Endometrial microvascular endothelial cells (primary cell): ENCODE data around the gene STC2. TPM values are rescaled to one million over a fixed set of nuclear protein-coding genes. Genes with fewer than 3 reads are reported as not detected.

ENCODE experiments used
- in situ Hi-C: cut with HindIII; loops from 2 replicates; pipeline ENCODE4 v1.10.0; 2017; ENCODE audit warnings: low sequenced_read_pairs, low pct_unique_long_range_greater_than_20kb; ENCODE audit errors: inconsistent ontology term
- total RNA-seq: library from RNA; depleted of rRNA; stranded (reverse); fragments of >200 nt; gene quantifications from one replicate; pipeline ENCODE4 v1.2.3, GENCODE V29; 2015; ENCODE audit errors: inconsistent ontology term

The STC2 gene
- total RNA-seq, 1 donor from 2014 or later: 48.3 TPM

DNA sequence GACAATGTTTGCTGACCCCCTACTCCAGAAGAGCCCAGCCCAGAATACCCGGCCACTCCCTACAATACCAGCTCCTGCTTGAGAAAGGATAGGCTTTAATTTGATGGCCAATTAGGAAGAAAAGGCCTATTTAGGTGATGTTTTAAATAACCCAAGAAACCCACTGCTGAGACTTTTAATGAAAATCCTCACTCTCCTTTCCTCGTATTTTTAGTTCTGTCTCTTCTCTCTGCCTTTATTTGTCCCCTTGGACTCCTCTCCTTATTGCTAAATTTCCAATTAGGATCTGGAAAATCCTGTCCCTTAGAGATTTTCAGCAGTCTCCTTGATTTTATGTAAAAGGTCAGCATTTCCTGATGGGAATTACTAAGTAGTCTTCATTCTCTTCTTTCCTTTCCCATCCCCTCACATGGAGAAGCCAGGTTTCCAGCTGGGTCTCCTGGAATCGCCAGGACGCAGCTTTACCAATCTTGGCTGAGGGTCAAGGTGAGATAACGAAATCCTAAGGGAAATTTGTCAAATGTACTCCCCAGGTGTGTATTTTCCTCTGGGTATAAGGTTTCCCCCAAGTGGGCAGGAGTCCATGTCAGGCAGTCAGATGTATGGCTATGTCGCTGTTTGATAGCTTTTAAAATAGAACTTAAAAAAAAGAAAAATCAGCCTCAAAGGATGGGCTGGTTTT lies 11.7 kb downstream of the STC2 start:
- in situ Hi-C loops: no loop called here

DNA sequence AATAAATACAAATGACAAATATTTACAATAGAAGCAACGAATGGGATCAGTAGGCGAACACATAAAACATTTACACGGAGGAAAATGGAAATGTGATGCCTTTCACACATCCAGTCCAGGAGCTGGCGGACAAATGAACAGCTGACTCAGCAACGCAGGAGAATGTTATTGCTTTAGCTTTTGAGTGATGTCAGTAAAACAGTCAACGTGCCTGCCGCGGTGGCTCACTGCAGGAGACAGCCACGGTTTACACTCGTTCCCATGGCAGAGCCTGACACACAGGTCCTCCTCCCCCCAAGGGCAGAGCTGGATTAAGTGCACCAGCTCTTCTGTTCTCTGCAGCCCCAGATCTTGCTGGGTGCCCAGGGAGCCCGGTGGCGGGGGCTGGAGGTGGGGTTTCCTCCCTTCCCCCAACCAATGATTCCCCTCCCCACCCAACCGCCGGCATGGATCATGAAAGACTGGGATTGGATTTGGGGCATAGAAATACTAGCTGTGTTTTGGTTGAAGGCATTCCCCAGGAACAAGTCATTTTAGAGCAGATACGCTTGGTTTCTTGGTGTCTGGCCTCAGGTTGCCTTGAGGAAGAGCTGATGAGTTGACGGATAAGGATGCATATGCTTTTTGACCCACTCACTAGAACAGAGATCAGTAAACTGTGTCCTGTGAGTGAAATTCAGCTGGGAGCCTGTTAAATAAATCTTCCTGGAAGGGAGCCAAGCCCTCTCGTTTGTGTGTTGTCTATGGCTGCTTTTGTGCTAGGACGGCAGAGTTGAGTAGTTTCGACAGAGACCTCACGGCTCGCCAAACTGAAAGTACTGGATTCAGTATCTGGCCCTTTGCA lies 12.5 kb downstream of the STC2 start:
- in situ Hi-C loops: no loop called here

DNA sequence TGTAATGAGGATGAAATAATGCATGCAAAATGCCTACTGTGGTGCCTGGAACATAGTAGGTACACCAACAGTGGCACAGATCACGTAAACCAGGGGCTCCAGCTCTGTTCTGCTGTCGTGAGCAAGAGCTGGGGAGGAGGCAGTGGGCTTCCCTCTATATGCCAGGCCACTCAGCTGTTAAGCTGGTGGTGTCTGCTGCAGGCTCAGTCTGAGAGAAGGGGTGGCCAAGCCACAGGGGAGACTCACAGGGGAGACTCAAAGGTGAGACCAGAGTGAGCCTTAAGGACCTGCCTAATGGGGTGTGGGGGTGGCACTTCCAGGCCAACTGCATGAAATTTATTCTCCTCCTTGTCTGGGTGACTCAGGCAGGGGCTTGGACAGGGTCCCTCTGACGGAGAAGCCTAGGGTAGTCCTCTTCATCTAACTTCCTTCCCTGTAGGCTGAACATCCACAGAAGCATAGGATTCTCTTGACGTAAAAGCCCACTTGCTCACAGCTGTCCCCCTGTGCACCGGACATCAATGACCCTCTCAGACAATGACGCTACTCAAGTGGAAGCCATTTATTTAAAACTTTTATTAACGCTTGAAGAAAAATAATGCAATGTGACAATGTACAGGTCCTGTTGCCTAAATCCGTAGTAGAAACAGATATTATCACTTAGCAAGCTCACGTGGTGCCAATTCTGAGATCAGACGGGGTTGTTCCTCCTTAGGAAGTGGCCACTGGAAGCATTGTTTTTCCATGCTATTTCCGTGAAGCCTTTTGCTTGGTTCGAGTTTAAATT lies 13.9 kb downstream of the STC2 start:
- in situ Hi-C loops: no loop called here

DNA sequence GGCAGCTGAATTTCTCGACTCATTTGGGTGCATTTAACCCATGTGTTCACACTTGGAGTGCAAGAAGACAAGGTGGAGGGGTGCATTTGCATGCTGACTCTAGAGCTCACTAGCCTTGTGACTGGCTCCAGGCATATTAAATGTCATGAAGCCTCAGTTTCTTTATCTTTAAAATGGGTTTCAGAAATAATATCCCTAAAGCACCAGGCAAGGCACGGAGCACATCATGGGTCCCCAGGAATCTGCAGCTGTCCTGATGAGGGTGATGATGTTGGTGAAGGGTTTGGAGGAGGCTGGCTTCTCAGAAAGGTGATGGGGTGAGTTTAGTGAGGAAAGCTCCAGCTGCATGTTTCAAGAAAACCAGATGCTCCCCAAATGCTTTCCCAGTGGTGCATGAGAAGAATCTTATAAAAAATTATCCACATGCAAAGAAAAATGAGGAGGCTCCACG lies 14.8 kb downstream of the STC2 start:
- in situ Hi-C loops: no loop called here

DNA sequence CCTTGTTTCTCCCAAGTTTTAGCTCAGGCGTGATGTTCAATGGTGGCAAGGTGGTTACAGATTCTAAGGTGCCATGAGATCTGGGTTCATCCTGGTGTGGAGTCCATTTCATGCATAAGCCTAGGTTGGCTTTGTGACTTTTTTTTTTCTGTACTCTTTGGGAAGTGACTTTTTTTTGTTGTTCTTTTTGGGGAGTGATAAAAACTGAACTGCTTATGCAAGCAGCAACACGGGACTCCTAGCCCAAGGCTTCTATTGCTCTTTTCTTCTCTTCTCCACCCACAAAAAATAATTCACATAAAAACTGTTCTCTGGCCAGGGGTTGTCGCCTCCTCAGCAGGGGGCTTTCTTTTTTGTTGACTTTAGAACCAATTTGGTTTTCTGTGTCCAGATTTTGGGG lies 15.4 kb downstream of the STC2 start:
- in situ Hi-C loops: no loop called here

DNA sequence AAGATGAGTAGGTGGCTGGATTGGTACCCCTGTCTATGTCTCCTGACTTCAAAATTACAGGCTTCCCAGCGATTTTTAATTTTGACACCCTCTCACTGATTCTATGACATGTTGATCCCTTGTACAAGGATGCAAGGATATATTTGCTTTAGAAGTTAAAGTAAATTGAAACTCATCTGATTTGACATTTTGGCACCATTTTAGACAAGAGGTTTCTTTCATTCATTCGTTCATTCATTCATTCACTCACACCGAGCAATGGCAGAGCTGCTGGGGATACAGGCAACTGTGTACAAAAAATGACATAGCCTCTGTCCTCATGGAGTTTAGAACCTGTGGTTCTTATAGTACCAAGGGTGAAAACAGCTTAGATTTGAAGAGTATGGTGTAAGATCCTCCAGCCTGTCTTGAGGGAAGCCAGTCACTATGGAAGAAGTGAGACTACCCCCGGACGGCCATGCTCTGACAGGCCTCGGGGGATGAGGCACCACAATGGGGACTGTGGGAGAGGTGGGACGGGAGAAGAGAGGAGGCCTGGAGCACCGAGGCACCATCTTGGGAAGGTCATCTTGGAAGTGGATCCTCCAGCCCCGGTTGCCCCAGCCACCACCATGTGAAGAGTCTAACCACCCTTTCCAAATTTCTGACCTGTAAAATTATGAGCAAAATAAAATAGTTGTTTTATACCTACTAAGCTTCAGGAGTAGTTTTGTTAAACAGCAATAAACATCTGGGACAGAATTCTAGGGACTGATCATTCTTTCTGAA lies 16.2 kb downstream of the STC2 start:
- in situ Hi-C loops: no loop called here

DNA sequence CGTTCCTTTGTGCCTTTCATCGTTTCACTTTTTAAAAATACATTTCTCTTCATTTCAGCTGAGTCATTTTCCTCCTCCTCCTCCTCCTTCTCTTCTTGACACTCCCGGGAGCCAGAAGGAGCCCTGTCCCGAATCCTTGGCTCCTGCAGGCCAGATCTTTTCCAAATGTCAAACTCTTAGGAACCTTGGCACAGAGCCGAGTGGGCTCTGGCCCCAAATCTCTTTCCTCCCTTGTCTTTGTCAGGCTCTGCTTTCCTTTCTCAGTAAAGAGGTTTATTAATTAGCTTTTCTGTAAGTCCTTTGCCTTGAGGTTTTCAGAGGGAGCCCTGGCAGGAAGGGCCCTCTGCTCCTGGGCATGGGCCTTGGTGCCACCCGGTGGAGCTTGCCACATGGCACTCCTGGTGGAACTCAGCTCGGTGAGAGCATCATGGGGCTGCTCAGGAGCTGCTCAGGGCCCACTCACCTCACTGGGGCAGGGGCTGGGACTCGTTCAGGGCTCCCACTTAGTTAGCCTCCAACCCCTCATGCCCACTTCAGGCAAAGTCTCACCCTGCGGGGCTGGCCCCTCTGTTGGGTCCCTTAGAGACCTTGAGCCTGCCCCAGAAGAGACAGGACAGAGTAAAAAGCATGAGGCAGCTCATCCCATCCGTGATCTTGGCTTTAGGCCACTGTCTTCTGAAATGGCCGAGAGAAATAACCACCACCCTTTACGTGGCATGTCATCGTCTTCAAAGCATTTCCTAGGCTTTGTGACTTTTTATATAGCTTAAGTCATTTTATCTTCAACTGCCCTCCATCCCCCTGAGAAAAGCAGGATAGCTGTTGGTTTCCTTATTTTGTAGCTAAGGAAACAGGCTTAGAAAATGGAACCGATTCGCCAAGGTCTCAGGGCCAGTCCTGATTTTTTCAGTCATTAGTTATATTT lies 17.1 kb downstream of the STC2 start:
- in situ Hi-C loops: no loop called here

DNA sequence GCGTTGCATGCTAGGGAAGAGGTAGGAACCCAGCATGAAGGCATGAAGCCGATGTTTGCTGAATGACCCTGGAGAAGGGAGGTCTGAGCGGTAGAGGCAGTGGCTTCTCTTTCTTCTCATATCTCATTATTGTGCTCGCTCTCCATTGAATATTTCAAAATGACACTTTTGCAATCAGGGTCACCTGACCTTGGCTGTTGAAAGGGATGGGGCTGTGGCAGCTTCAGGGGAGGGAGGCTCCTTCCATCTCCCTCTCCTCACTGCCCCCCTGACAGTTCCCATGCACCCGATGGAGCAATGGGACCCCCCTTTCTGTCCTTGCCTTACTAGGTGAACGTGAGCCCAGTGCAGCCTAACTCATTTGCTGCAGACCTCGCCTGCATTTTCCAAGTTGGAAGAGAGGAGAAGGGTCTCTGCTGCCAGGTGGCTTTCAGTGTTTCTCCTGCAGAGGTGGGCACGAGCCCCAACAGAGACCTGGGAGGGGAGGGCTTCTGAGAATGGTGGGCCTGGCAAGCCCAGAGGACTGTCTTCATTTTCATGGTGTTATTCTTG lies 17.9 kb downstream of the STC2 start:
- in situ Hi-C loops: no loop called here

DNA sequence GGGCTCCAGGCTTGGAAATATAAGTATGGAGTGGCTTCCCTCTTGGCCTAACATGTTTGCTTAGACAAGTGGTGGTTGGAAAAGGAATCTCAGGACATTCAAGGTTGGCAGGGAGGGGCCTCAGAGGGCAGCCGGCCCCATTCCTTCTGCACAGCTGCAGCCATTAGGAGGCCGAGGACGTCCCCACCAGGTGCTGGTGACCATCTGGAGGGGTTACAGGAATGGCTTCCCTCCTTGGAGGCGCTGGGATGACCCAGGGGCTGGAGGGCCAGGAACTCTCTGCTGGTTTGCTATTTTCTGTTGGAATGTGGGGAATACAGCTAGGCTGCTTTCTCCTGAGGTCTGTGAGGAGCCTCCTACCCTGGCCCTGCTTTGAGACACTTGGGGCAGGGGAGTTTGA lies 18.5 kb downstream of the STC2 start:
- in situ Hi-C loops: no loop called here

DNA sequence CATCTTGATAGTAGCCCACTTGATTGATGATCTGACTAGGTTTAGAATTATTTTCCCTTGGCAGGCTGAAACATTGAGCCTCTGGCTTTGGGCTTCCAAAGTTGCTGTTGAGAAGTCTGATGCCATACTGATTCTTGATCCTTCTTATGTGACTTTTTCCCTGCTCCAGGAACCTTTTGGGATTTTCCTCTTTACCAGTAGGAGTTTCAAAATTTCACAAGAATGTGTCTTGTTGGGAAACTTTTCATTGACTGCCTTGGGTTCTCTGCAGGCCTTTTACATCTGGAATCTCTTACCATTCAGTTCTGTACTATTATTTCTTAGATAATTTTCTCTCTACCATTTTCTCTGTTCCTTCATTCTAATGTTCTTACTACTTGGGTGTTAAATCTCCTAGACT lies 20.0 kb downstream of the STC2 start:
- in situ Hi-C loops: no loop called here

DNA sequence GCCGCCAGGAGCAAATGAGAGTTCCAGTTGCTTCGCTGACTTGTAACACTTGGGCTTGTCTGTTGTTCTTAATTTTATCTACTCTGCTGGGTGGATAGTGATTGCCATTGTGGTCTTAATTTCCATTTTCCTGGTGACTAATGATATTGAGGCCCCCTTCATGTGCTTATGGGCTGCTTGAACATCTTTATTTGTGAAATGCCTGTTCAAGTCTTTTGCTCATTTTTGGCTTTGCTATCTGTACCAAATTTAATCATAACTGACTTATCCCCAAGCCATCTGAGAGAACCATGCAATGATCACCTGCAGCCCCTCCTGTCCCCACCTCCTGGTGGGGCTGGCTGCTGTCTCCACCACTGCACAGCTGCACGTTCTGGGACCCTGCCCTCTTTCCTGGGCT lies 20.5 kb downstream of the STC2 start:
- in situ Hi-C loops: no loop called here

DNA sequence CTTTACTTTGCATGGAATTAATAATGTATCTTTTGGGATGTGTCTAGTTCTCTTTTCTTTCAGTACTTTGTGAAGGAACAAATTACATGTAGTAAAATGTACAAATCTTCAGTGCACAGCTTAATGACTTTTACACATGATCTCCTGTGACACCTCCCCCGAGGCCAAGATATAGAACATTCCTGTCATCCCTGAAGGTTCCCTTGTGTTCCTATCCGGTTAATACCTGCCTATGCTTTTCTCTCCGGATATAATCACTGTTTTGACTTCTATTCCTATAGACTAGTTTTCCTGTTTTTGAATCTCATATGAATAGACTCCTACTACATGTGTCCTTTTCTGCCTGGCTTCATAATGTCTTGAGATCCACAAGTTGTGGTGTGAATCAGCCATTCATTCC lies 21.5 kb downstream of the STC2 start:
- in situ Hi-C loops: no loop called here

DNA sequence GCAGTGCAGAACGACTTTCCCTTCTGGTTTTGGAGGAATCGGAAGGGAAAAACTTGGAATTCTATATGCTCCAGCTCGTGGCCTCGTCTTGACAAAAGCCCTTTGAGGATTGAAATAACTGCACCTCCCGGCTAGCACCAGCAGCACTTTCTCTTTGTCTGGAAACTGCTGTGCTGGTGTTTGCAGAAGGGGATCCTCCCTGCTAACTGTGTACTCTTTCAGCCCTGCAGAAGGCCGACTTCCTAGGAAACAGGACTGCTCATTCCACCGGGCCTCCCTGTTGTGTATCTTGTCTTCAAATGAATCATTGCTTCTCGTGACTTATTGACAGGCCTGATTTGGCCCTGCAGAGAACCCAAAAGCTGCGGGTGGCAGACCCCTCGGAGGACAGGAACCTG lies 23.6 kb downstream of the STC2 start:
- in situ Hi-C loops: no loop called here

DNA sequence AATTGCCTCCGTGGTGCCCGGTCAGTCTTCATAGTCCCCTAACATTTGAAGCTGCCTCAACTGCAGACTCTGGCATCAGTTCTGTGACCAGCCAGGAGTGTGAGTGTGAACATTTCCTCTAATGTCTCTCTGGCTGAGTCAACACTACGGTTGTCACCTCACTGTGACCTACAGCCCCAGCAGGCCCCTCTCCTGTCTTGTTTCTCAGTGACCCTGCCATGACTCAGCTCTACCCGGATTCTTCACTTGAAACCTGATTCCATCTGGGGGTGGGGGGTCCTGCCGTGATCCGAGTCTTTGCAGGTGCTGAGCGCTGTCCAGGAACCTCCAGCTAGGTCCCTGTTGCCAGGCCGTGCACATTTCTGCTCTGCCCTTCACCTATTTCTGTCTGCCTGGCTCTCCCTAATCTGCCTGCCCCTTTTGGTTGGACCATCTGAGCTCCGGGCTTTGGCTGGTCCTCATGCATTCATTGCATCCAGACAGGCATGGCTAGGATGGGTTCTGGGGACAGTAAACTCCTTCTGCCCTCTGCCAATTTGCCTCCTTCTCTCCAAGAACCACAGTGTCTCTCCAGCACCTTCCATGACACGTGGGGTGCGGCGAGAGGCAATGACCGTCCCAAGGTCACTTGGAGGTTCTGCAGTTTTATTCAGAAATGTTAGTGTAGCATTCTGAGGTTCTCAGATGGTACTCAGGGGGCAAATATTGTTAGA lies 24.2 kb downstream of the STC2 start:
- in situ Hi-C loops: no loop called here

DNA sequence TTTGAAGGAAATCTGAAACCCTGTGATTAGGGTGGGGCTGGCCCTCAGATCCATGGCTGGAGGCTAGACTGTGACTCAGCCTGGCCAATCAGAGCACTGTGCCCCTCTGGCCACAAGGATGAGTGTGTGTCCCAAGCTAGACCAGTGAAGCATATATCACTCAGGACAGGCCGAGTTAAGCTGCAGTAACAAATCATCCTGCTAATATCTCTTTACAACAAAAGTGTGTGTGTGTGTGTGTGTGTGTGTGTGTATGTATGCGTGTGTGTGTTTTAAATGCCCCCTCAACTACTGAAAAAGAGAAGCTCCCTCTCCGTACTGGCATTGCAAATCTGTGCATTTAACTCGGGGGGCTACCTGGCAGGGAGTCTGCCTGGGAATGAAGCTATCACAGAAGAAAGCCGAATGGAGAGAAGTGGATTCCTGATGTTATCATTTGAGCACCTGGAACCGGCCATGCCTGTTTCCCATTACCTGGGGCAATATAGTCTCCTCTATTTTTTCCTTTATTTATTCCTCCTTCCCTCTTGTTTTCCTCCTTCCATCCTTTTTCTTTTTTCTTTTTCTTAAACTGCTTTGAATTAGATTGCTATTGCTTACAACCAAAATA lies 25.6 kb downstream of the STC2 start:
- in situ Hi-C loops: no loop called here

DNA sequence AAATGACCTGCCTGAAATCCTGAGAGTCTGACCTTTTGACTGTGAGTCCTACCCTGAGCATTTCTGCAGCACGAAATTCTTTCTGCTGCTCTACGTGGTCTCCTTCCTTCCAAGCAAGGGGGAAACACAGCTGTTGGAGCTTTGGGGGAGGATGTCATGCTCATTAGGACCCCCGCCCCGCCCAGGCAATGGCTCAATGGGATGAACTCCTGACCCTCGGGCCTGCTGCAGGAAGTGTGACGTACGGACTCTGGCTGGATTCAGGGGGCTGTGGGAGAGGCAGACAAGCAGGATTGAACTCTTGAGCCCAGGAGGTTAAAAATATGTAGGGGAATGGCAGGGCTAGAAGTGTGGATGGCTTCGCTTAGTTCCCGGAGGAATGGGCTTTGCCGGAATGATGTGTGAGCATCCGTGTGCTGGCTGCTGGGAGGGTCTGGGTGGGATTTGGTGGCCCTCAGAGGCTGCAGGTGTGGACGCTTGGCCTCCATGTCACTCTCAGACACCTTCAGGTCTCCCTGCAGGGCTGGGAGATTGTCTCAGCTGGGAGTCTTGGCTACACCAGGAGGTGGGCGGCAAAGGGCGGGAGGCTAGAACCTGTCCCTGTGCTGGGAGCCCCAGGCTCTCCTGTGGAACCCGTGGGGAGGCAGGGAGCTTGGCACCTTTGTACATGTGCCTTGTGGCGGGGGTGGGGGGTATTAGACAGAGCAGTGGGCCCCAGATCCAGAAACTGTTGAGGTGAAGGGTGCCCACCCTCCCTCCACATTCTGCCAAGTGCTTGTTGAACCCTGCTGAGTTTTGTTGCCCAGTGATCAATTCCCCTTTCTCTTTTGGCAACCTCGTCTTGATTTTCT lies 26.3 kb downstream of the STC2 start:
- in situ Hi-C loops: no loop called here
